GM18499 (cell line): ENCODE measurements around the gene CCNT1.
"Not testable (repeated sequence)": the region's sequence is repeated elsewhere in the genome, so short reads cannot be mapped to it uniquely, and the experiment has no call there.

Experiments
- ATAC-seq: cut with Tn5 transposase; IDR thresholded peaks from one replicate; pipeline ENCODE4 v1.9.1; 2021; ENCODE audit warnings: moderate number of reproducible peaks; ENCODE audit not compliant: insufficient read depth, unreplicated experiment

CCNT1 gene

GRCh38 chr12:48643011-48643410 is 73.5 kb downstream of the CCNT1 start:
- ATAC-seq, result no peak

GRCh38 chr12:48641752-48642555 is 74.6 kb downstream of the CCNT1 start:
- ATAC-seq, result not testable (repeated sequence)

GRCh38 chr12:48640854-48641253 is 75.7 kb downstream of the CCNT1 start:
- ATAC-seq, result no peak

- ATAC-seq, result no peak
These were observed 76.1 kb downstream of the CCNT1 start for GRCh38 chr12:48640428-48640827.
